K562 (cell line): ENCODE measurements around the gene OR13J1.

Experiments used
- CTCF ChIP-seq, 3 experiments: IDR thresholded peaks in 2 of 3; conservative IDR thresholded peaks in 1 of 3; 2 replicates each; pipeline ENCODE4 v1.5.1; 2011 to 2012; ENCODE audit warnings: low read length in 3 of 3, mild to moderate bottlenecking in 3 of 3, control low read depth in 2 of 3, improper control_type of control experiment in 1 of 3, inconsistent platforms in 1 of 3, low read depth in 1 of 3, mixed read lengths in 1 of 3, moderate library complexity in 1 of 3; ENCODE audit not compliant: insufficient read depth in 2 of 3
- MAZ ChIP-seq, 2 experiments: fragments of 450-650 bp in 1 of 2; sonication (generic) in 1 of 2; formaldehyde crosslinking; IDR thresholded peaks in 1 of 2; conservative IDR thresholded peaks in 1 of 2; 2 replicates each; pipeline versions ENCODE4 v1.4.0 to v1.5.0; 2020; ENCODE audit warnings: mild to moderate bottlenecking in 1 of 2, missing genetic modification reagents in 1 of 2
- SAP30 ChIP-seq: fragments of 200-600 bp; sonication (generic); IDR thresholded peaks from 2 replicates; pipeline ENCODE4 v1.6.1; 2012; ENCODE audit warnings: borderline replicate concordance, low read depth, mild to moderate bottlenecking, moderate library complexity, low read length, control low read depth, inconsistent platforms; ENCODE audit not compliant: insufficient read depth, poor library complexity, severe bottlenecking
- TAF1 ChIP-seq: IDR thresholded peaks from 2 replicates; pipeline ENCODE4 v1.6.1; 2011; ENCODE audit warnings: mild to moderate bottlenecking, low read length, moderate library complexity; ENCODE audit not compliant: insufficient read depth, control insufficient read depth, severe bottlenecking; ENCODE audit errors: extremely low read depth
- TARDBP ChIP-seq: fragments of 450-650 bp; IDR thresholded peaks from 2 replicates; pipeline ENCODE4 v1.6.1; 2016
- ZBTB33 ChIP-seq: sonication (generic); formaldehyde crosslinking; IDR thresholded peaks from 2 replicates; pipeline ENCODE4 v1.8.1; 2023; ENCODE audit warnings: mild to moderate bottlenecking, missing genetic modification reagents
- ZBTB8A ChIP-seq: fragments of 450-650 bp; IDR thresholded peaks from 2 replicates; pipeline ENCODE4 v1.6.1; 2018; ENCODE audit warnings: mild to moderate bottlenecking, moderate library complexity; ENCODE audit not compliant: partially characterized antibody

- TF ChIP-seq TAF1 (no peak), ZBTB8A (no peak), CTCF (IDR thresholded peaks at IDR 0.05 in 2 of 3, conservative IDR thresholded peaks at IDR 0.05 in 1 of 3; ENCODE audit: insufficient read depth in 2 of 3, low read depth in 1 of 3, low read length in 3 of 3) (no peak), MAZ (CRISPR knock-in tag; conservative IDR thresholded peaks at IDR 0.05 in 1 of 2, IDR thresholded peaks at IDR 0.05 in 1 of 2) (no peak), ZBTB33 (CRISPR knock-in tag) (no peak), SAP30 (no peak), TARDBP (no peak)
Observed at GRCh38 chr9:35870351-35870923, at the start of gene OR13J1.
